Neuron (in vitro differentiated cells): ENCODE results near the gene LTN1.
"Not testable (repeated sequence)": the region's sequence is repeated elsewhere in the genome, so short reads cannot be mapped to it uniquely, and the experiment has no call there.

ENCODE experiments used
- H2AFZ ChIP-seq: one replicate; pipeline ENCODE4 v1.6.1; 2013; ENCODE audit warnings: low read depth, mild to moderate bottlenecking, inconsistent platforms, low read length, moderate library complexity
- H3K27me3 ChIP-seq: one replicate; pipeline ENCODE4 v1.6.1; 2013; ENCODE audit warnings: low read length; ENCODE audit not compliant: insufficient read depth
- H3K36me3 ChIP-seq: one replicate; pipeline ENCODE4 v1.6.1; 2013; ENCODE audit warnings: low read length; ENCODE audit not compliant: insufficient read depth
- H3K4me1 ChIP-seq: one replicate; pipeline ENCODE4 v1.6.1; 2013; ENCODE audit warnings: low read length; ENCODE audit not compliant: insufficient read depth
- H3K4me3 ChIP-seq: 2 replicates; pipeline ENCODE4 v1.5.1; 2013; ENCODE audit warnings: mild to moderate bottlenecking, low read length, moderate library complexity
- H3K9me3 ChIP-seq: one replicate; pipeline ENCODE4 v1.6.1; 2013; ENCODE audit warnings: low read length

Gene LTN1

GRCh38 chr21:28992526-28993292 lies at the start of gene LTN1:
TSS of gene LTN1 (minus strand) at chr21:28992877. CDS start at chr21:28992805, 72 bp downstream.
- Histone ChIP-seq H3K9me3 (no peaks in the 10 kb centered on the region), H3K36me3 (peaks cover 12% of the 10 kb centered on the region), H3K27me3 (no peaks in the 10 kb centered on the region), H2AFZ (peak within 1 kb of the TSS; percentile 55), H3K4me3 (peak within 1 kb of the TSS; percentile 72), H3K4me1 (peaks cover 16% of the 10 kb centered on the region)

GRCh38 chr21:29034678-29035077 lies 42.0 kb upstream of the LTN1 start:
- Histone ChIP-seq H2AFZ (no peak overlapping the region), H3K4me3 (no peak overlapping the region), H3K36me3 (peaks cover 81% of the 10 kb centered on the region), H3K4me1 (no peaks in the 10 kb centered on the region), H3K27me3 (no peaks in the 10 kb centered on the region), H3K9me3 (no peaks in the 10 kb centered on the region)

GRCh38 chr21:29033871-29034270 lies 41.2 kb upstream of the LTN1 start:
- no peak overlapping the region for H3K4me3 ChIP-seq
- no peak overlapping the region for H2AFZ ChIP-seq
- no peaks in the 10 kb centered on the region for H3K27me3 ChIP-seq
- peaks cover 79% of the 10 kb centered on the region for H3K36me3 ChIP-seq
- no peaks in the 10 kb centered on the region for H3K4me1 ChIP-seq
- H3K9me3 ChIP-seq = no peaks in the 10 kb centered on the region

- no peak overlapping the region for H2AFZ ChIP-seq
- H3K4me1 ChIP-seq = no peaks in the 10 kb centered on the region
- H3K9me3 ChIP-seq = no peaks in the 10 kb centered on the region
- H3K4me3 ChIP-seq = no peak overlapping the region
- H3K36me3 ChIP-seq = peaks cover 79% of the 10 kb centered on the region
- H3K27me3 ChIP-seq = no peaks in the 10 kb centered on the region
These were observed 40.6 kb upstream of the LTN1 start for GRCh38 chr21:29033301-29033700.

- Histone ChIP-seq H3K4me1 (peaks cover under 1% of the 10 kb centered on the region), H3K4me3 (no peak overlapping the region), H2AFZ (no peak overlapping the region), H3K27me3 (no peaks in the 10 kb centered on the region), H3K9me3 (no peaks in the 10 kb centered on the region), H3K36me3 (peaks cover 55% of the 10 kb centered on the region)
These were observed 38.2 kb upstream of the LTN1 start for GRCh38 chr21:29030909-29031308.

GRCh38 chr21:29029524-29029923 lies 36.8 kb upstream of the LTN1 start:
- H3K9me3 ChIP-seq = no peaks in the 10 kb centered on the region
- peaks cover 45% of the 10 kb centered on the region for H3K36me3 ChIP-seq

GRCh38 chr21:29025328-29025713 lies 32.6 kb upstream of the LTN1 start:
- Histone ChIP-seq H3K27me3 (no peaks in the 10 kb centered on the region), H3K4me1 (peaks cover 8% of the 10 kb centered on the region), H2AFZ (peak overlapping the region; percentile 42), H3K36me3 (peaks cover 10% of the 10 kb centered on the region), H3K4me3 (peak overlapping the region; percentile 67), H3K9me3 (no peaks in the 10 kb centered on the region)

More at GRCh38 chr21:29029524-29029923, 36.8 kb upstream of the LTN1 start:
- H3K27me3 ChIP-seq = no peaks in the 10 kb centered on the region
- H3K4me1 ChIP-seq = peaks cover 8% of the 10 kb centered on the region
- H3K4me3 ChIP-seq = no peak overlapping the region
- no peak overlapping the region for H2AFZ ChIP-seq

GRCh38 chr21:29024474-29025327 lies 32.0 kb upstream of the LTN1 start, which contains the start of gene USP16:
TSS of gene USP16 (plus strand) at chr21:29024668. CDS start at chr21:29027914, 3,246 bp downstream.
- H3K4me3 ChIP-seq = peak within 1 kb of the TSS; percentile 67

GRCh38 chr21:29022166-29022565 lies 29.5 kb upstream of the LTN1 start:
- H3K4me1 ChIP-seq = peaks cover 14% of the 10 kb centered on the region
- no peaks in the 10 kb centered on the region for H3K27me3 ChIP-seq
- no peaks in the 10 kb centered on the region for H3K9me3 ChIP-seq
- H2AFZ ChIP-seq = no peak overlapping the region
- H3K4me3 ChIP-seq = no peak overlapping the region
- no peaks in the 10 kb centered on the region for H3K36me3 ChIP-seq

More at GRCh38 chr21:29024474-29025327, 32.0 kb upstream of the LTN1 start, which contains the start of gene USP16:
- Histone ChIP-seq H3K36me3 (peaks cover 6% of the 10 kb centered on the region), H3K9me3 (no peaks in the 10 kb centered on the region), H3K4me1 (peaks cover 11% of the 10 kb centered on the region), H2AFZ (peak within 1 kb of the TSS; percentile 80), H3K27me3 (no peaks in the 10 kb centered on the region)

- Histone ChIP-seq H3K36me3 (no peaks in the 10 kb centered on the region), H3K4me1 (peaks cover 6% of the 10 kb centered on the region), H3K27me3 (no peaks in the 10 kb centered on the region), H2AFZ (peak overlapping the region; percentile 67), H3K9me3 (no peaks in the 10 kb centered on the region), H3K4me3 (peak overlapping the region; percentile 96)
These were observed 25.9 kb upstream of the LTN1 start for GRCh38 chr21:29018540-29018939.

GRCh38 chr21:29017639-29018237 lies 25.1 kb upstream of the LTN1 start:
- Histone ChIP-seq H3K27me3 (no peaks in the 10 kb centered on the region), H3K36me3 (no peaks in the 10 kb centered on the region), H3K4me3 (peak overlapping the region; percentile 96), H3K4me1 (peaks cover 6% of the 10 kb centered on the region), H2AFZ (no peak overlapping the region), H3K9me3 (no peaks in the 10 kb centered on the region)

- H2AFZ ChIP-seq, H3K36me3 ChIP-seq, H3K4me1 ChIP-seq, H3K9me3 ChIP-seq, H3K4me3 ChIP-seq, H3K27me3 ChIP-seq: not testable (repeated sequence)
These were observed 18.6 kb upstream of the LTN1 start for GRCh38 chr21:29011236-29011635.

GRCh38 chr21:29008367-29008766 lies 15.7 kb upstream of the LTN1 start:
- Histone ChIP-seq H2AFZ (peak overlapping the region; percentile 29), H3K27me3 (no peaks in the 10 kb centered on the region), H3K4me1 (peaks cover 6% of the 10 kb centered on the region), H3K9me3 (no peaks in the 10 kb centered on the region), H3K36me3 (no peaks in the 10 kb centered on the region), H3K4me3 (no peak overlapping the region)
